Natural killer cell (primary cell): ENCODE results near the gene COPG2. TPM values are rescaled to one million over a fixed set of nuclear protein-coding genes. Genes with fewer than 3 reads are reported as not detected.

Experiments used
- ATAC-seq, 3 donors: fragments of 150-1000 bp in 2 of 3; fragments of 200-7000 bp in 1 of 3; cut with Tn5 transposase; 1 replicate in 1 of 3; 2 replicates in 2 of 3; pipeline ENCODE4 v1.10.0; 2021; ENCODE audit warnings: mild to moderate bottlenecking in 2 of 3, moderate library complexity in 2 of 3
- DNase-seq, 2 donors: peaks; one replicate each; pipeline versions ENCODE4 v3.0.0 to v3.0.0-alpha.2; 2013 to 2021; ENCODE audit warnings: mixed read lengths in 1 of 2
- H3K27ac ChIP-seq: one replicate; pipeline ENCODE4 v1.5.1; 2013; ENCODE audit warnings: mild to moderate bottlenecking, low read length
- H3K27me3 ChIP-seq: one replicate; pipeline ENCODE4 v1.6.1; 2013; ENCODE audit warnings: low read length; ENCODE audit not compliant: control insufficient read depth, insufficient read depth
- H3K36me3 ChIP-seq: one replicate; pipeline ENCODE4 v1.6.1; 2013; ENCODE audit warnings: low read length; ENCODE audit not compliant: control insufficient read depth, insufficient read depth
- H3K4me1 ChIP-seq: one replicate; pipeline ENCODE4 v1.6.1; 2013; ENCODE audit warnings: low read length; ENCODE audit not compliant: control insufficient read depth, insufficient read depth
- H3K4me3 ChIP-seq: one replicate; pipeline ENCODE4 v1.5.1; 2013; ENCODE audit warnings: low read length
- H3K9me3 ChIP-seq: one replicate; pipeline ENCODE4 v1.6.1; 2013; ENCODE audit warnings: low read length; ENCODE audit not compliant: control insufficient read depth, insufficient read depth
- H3K27ac Mint-ChIP-seq, 2 donors: one replicate each; pipeline ENCODE4 v1.8.0; 2022; ENCODE audit warnings: mild to moderate bottlenecking in 2 of 2, mixed read lengths in 2 of 2, moderate library complexity in 1 of 2
- H3K27me3 Mint-ChIP-seq, 2 donors: one replicate each; pipeline ENCODE4 v1.8.0; 2022; ENCODE audit warnings: low read depth in 2 of 2, mixed read lengths in 2 of 2
- H3K36me3 Mint-ChIP-seq: one replicate; pipeline ENCODE4 v1.8.0; 2022; ENCODE audit warnings: mixed read lengths
- H3K4me1 Mint-ChIP-seq, 2 donors: one replicate each; pipeline ENCODE4 v1.8.0; 2022; ENCODE audit warnings: mixed read lengths in 2 of 2
- H3K4me3 Mint-ChIP-seq: one replicate; pipeline ENCODE4 v1.8.0; 2022; ENCODE audit warnings: mild to moderate bottlenecking, moderate library complexity, mixed read lengths
- H3K9me3 Mint-ChIP-seq, 2 donors: one replicate each; pipeline ENCODE4 v1.8.0; 2022; ENCODE audit warnings: mixed read lengths in 2 of 2
- WGBS: methylation state at CpG from one replicate; pipeline ENCODE4 v1.1.7; 2013; ENCODE audit warnings: missing lambda C conversion rate; ENCODE audit not compliant: insufficient coverage; 5-methylcytosine and 5-hydroxymethylcytosine counted together
- intact Hi-C: fragments of 100-400 bp; cut with micrococcal nuclease; formaldehyde crosslinking; loops from one replicate; pipeline ENCODE4 v1.14.2; 2022
- total RNA-seq, 4 donors: library from RNA; stranded (reverse); fragments of 120-200 nt in 1 of 4; gene quantifications; one replicate each; pipeline versions ENCODE4 v1.2.3 to v1.2.4, GENCODE V29; 2013 to 2022
- TF ChIP-seq, protein P1 (sequence below): fragments of 200-600 bp; IDR thresholded peaks from one replicate; pipeline ENCODE4 v1.8.0; 2022; ENCODE audit warnings: antibody characterized with exemption

COPG2 gene
- total RNA-seq, 3 donors from 2014 or later (not counting 1 experiment from before 2014, with no cell fraction given): 6.6 to 9.1 (median 8.9) TPM

DNA sequence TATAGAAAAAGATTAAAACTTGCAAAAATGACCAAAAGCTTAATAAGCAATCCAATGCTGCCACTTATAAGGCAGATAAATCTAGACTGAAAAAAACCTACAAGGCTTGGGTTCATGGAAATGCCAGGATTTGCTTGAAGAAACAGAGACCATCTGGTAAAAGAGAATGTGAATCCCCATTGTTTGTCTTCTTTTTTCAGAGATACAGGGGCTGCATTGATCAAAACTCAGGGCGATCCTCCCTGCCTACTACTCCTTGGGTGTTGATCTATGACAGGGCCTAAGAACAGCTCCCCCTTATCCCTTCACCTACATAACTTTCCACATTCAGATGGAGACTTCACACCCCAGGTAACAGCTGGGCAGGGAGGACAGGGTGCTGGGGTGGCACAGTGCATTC is 21.1 kb upstream of the COPG2 start:
- no peak overlapping the region for H3K4me3 ChIP-seq
- intact Hi-C loops: no loop called here
- peaks cover 16% of the 10 kb centered on the region for H3K9me3 ChIP-seq
- 100% methylated on average over 1 of the region's 1 CpG for WGBS
- H3K4me1 ChIP-seq: no peaks in the 10 kb centered on the region
- no peaks in the 10 kb centered on the region for H3K36me3 ChIP-seq
- Mint-ChIP-seq H3K4me1 (no peaks in the 10 kb centered on the region), H3K36me3 (no peaks in the 10 kb centered on the region), H3K9me3 (peaks cover 2 to 3% of the 10 kb centered on the region in 2 donors), H3K4me3 (no peak overlapping the region), H3K27ac (no peak overlapping the region), H3K27me3 (peaks cover 0 to 12% of the 10 kb centered on the region in 2 donors)
- ATAC-seq: no peak
- H3K27me3 ChIP-seq: no peaks in the 10 kb centered on the region
- no peak overlapping the region for H3K27ac ChIP-seq
- DNase-seq: no peak
- TF ChIP-seq, protein P1, sequence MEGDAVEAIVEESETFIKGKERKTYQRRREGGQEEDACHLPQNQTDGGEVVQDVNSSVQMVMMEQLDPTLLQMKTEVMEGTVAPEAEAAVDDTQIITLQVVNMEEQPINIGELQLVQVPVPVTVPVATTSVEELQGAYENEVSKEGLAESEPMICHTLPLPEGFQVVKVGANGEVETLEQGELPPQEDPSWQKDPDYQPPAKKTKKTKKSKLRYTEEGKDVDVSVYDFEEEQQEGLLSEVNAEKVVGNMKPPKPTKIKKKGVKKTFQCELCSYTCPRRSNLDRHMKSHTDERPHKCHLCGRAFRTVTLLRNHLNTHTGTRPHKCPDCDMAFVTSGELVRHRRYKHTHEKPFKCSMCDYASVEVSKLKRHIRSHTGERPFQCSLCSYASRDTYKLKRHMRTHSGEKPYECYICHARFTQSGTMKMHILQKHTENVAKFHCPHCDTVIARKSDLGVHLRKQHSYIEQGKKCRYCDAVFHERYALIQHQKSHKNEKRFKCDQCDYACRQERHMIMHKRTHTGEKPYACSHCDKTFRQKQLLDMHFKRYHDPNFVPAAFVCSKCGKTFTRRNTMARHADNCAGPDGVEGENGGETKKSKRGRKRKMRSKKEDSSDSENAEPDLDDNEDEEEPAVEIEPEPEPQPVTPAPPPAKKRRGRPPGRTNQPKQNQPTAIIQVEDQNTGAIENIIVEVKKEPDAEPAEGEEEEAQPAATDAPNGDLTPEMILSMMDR: no peak

GRCh38 chr7:130683026-130683425 is 14.5 kb upstream of the COPG2 start:
- Mint-ChIP-seq H3K36me3 (no peaks in the 10 kb centered on the region), H3K4me3 (no peak overlapping the region), H3K27ac (no peak overlapping the region), H3K27me3 (peaks cover 11 to 12% of the 10 kb centered on the region in 2 donors), H3K4me1 (no peaks in the 10 kb centered on the region), H3K9me3 (no peaks in the 10 kb centered on the region)
- intact Hi-C loops: no loop called here
- TF ChIP-seq, protein P1: no peak
- Histone ChIP-seq H3K27ac (no peak overlapping the region), H3K36me3 (no peaks in the 10 kb centered on the region), H3K4me1 (no peaks in the 10 kb centered on the region), H3K27me3 (no peaks in the 10 kb centered on the region), H3K9me3 (no peaks in the 10 kb centered on the region), H3K4me3 (no peak overlapping the region)
- DNase-seq (no peak), ATAC-seq (no peak)
- 100% methylated on average over 2 of the region's 2 CpGs for WGBS

- no peak overlapping the region for H3K27ac Mint-ChIP-seq
- no peaks in the 10 kb centered on the region for H3K9me3 ChIP-seq
- DNase-seq (no peak), ATAC-seq (no peak)
- no peaks in the 10 kb centered on the region for H3K36me3 Mint-ChIP-seq
- H3K4me3 ChIP-seq: no peak overlapping the region
- TF ChIP-seq, protein P1: no peak
- no peak overlapping the region for H3K27ac ChIP-seq
- H3K27me3 ChIP-seq: no peaks in the 10 kb centered on the region
- H3K27me3 Mint-ChIP-seq: peaks cover 23 to 29% of the 10 kb centered on the region in 2 donors
- peaks cover 3 to 4% of the 10 kb centered on the region in 2 donors for H3K4me1 Mint-ChIP-seq
- no peaks in the 10 kb centered on the region for H3K36me3 ChIP-seq
- H3K9me3 Mint-ChIP-seq: no peaks in the 10 kb centered on the region
- no peak overlapping the region for H3K4me3 Mint-ChIP-seq
- WGBS: 100% methylated on average over 1 of the region's 2 CpGs
- H3K4me1 ChIP-seq: no peaks in the 10 kb centered on the region
- intact Hi-C loops: no loop called here
Observed at GRCh38 chr7:130674456-130674855, 5.9 kb upstream of the COPG2 start.

DNA sequence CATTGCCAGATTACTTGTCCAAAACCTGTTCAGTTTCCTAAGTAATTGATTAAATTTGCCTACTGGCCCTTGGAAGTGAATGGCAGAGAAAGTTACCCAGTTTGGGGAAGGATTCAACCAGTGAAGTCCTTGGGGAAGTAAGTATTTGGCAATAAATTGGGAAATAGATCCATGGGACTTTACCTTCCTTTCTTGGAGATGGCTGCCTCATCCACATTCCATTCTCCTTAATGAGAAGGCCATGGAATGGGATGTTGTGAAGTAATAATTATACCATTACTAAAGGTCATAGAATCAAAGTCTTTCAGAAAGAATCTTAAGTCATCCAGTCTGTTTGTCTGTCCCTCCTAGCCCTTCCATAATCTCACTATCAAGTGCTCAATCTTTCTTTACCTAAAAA is 4.5 kb upstream of the COPG2 start:
- Histone ChIP-seq H3K9me3 (no peaks in the 10 kb centered on the region), H3K27me3 (no peaks in the 10 kb centered on the region), H3K36me3 (no peaks in the 10 kb centered on the region), H3K4me1 (peaks cover under 1% of the 10 kb centered on the region), H3K4me3 (no peak overlapping the region), H3K27ac (no peak overlapping the region)
- Mint-ChIP-seq H3K27me3 (peaks cover 19 to 29% of the 10 kb centered on the region in 2 donors), H3K36me3 (no peaks in the 10 kb centered on the region), H3K9me3 (no peaks in the 10 kb centered on the region), H3K4me3 (no peak overlapping the region), H3K27ac (no peak overlapping the region), H3K4me1 (peaks cover 11 to 12% of the 10 kb centered on the region in 2 donors)
- DNase-seq (no peak), ATAC-seq (no peak)
- intact Hi-C loops: no loop called here
- TF ChIP-seq, protein P1: no peak
